ENCODE results near the gene SLC1A7. TPM values are rescaled to one million over a fixed set of nuclear protein-coding genes. Genes with fewer than 3 reads are reported as not detected.

Gene SLC1A7
- total RNA-seq, 1 donor from 2014 or later = not detected

DNA sequence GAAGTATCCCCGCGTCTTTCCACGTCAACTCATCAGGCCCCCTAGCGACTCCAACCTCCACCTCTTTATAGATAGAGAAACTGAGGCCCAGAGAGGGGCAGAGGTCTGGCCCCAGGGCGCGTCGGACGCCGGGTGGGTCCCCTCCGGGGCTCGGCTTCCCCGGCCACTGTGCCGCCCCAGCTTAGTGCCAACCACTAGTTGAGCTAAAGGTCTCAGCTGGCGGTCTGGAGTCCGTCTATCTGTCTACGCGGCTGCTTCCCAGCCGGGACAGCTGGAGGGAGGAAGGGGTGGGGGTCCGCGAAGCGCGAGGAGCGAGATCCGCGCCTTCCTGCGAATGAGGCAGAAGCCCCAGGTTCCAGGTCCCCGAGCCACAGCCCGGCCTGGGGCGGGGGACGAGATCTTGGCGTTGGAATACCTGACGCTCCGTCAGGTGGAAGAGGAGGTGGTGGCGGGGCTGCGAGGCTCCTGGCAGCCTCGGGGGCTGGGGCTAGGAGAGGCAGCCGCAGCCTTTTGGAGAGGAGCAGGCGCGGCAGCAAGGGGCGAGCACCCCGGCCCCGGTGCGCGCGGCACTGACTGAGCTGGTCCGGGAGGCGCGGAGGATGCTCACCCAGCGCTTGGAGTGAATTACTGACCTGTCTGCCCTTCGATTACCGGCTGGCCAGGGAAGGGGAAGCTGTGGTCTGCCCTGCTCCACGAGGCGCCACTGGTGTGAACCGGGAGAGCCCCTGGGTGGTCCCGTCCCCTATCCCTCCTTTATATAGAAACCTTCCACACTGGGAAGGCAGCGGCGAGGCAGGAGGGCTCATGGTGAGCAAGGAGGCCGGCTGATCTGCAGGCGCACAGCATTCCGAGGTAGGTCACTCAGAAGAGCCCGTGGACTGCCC, 79.5 kb downstream of the SLC1A7 start:
- DNase-seq (ENCODE audit: low read depth in 2 of 2) = no peak

DNA sequence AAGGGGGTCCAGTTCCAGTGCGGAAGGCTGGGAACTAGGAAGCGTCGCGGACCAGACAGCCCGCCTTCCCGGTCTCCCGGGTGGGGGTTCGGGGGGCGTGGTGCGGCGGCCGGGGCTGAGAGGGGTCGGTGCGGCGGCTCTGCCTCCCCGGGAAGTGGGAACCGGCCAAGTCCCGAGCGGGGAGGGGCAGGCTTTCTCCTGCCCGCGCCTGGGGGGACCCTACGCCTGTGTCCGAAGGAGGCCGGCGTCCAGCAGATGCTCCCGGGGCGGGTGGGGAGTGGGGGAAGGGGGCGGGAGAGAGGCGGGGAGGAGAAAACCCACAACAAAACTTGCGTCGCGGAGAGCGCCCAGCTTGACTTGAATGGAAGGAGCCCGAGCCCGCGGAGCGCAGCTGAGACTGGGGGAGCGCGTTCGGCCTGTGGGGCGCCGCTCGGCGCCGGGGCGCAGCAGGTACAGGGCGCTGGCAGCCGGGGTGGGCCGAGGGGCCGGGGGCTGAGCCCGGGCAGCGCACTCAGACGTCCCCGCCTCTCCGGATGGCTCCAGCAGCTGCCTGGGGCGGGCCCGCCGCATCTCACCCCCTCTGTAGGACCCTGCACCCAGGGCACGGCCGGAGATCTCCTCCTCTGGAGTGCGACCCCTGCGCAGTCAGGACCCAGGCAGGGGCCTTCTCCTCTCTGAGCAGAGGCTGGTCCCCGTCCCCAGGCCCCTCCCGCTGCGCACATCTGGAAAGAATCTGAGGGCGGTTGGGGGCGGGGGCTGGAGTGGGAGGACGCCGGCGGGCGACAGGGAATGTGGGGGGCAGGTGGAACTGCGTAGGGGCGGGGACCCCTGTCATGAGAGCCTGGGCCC, 80.4 kb downstream of the SLC1A7 start, which contains the start of gene PODN:
Gene PODN, plus strand, starts transcription at position 355 of the 849 bp plus-strand sequence. CDS start 7,643 bp downstream, outside the sequence.
- peak in 1 of 2 donors; percentile 25 for DNase-seq (ENCODE audit: low read depth in 2 of 2)

- no peak for DNase-seq (ENCODE audit: low read depth in 2 of 2)
Measured at GRCh38 chr1:53061123-53061858, 81.1 kb downstream of the SLC1A7 start.

DNA sequence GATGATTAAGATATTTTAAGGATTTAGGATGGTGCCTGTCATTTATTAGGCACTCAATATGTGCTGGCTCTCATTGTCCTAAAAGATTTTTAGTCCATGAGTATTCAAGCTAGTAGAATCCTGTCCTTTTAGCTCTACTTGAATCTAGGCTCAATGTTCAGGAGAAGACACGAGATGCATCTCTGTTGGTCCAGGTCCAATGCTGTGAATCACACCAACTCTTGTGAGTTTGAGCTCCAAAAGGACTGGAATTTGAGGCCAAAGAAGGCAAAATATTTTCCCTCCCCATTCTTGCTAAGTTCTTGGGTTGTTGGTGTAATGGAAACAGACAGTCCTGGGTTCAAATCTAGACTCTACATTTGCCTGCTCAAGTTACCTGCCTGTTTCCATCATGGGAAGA, 81.9 kb downstream of the SLC1A7 start:
- no peak for DNase-seq (ENCODE audit: low read depth in 2 of 2)

- DNase-seq (ENCODE audit: low read depth in 2 of 2) = no peak
Measured at GRCh38 chr1:53057127-53057526, 85.3 kb downstream of the SLC1A7 start.

- no peak for DNase-seq (ENCODE audit: low read depth in 2 of 2)
Measured at GRCh38 chr1:53051676-53052075, 90.8 kb downstream of the SLC1A7 start.

GRCh38 chr1:53050310-53050709, 92.1 kb downstream of the SLC1A7 start:
- DNase-seq (ENCODE audit: low read depth in 2 of 2) = no peak

DNA sequence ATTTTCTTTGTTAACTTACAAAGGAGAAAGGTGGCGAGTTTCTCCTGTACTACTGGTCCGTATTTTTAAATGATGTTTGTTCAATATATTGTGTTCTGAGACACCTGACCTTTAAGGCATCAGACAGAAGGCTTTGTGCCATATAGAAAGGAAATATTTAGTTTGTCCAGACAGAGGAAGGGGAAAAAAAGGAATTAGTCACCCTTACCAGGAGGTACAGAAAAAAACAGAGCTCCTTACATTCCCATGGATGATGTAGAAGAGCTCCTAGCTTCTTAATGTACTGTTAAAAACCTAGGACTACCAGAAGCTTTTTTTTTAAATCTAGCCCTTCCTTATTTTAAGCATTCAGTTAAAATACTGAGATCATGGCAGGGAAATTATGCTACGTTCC, 92.9 kb downstream of the SLC1A7 start:
- peak in 1 of 2 donors; percentile 79 for DNase-seq (ENCODE audit: low read depth in 2 of 2)

GRCh38 chr1:53048960-53049573, 93.4 kb downstream of the SLC1A7 start:
- DNase-seq (ENCODE audit: low read depth in 2 of 2) = no peak

DNA sequence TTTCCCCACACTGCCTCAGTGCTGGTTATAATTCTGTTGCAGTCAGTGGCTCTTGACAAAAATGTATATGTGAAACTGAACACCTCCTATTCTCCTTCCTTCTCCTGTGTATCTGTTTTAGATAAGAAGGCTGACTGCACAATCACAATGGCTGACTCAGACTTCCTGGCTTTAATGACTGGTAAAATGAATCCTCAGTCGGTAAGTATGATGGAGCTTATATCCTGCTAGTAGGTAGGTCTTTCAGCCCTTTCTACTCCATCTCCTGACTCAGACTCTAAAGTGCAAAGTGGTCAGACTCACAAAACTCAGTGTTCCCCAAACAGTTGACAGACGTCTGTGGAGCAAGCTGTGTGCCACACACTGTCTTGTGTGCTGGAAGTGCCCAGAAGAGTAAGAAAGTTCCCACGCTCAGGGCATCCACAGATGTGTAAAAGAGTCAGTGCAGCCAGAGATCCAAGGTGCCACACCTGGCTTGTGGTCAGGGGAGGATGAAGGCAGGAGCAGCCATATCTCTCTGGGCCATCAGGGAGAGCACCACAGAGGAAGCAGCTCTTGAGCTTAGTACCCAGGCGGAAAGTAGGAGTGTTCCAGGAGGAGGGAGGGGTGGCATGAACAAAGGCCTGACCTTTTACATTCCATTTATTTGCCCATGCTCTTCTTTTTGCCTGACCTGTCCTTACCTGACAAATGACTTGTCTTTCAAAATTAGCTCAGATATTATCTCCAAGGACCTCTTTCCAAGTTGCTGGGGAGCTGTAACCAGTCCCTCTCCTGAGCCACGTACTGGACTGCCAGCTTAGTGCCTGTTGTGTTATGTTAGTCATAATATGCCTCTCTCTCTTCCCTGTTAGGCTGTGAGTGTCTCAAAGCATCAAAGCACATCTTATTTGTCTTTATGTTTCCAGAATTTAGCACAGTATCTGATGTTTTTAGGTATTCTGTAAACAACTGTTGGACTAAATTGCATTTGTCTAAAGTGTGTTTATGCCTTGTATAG, 94.4 kb downstream of the SLC1A7 start:
- DNase-seq (ENCODE audit: low read depth in 2 of 2) = peak; percentile 55 to 92

DNA sequence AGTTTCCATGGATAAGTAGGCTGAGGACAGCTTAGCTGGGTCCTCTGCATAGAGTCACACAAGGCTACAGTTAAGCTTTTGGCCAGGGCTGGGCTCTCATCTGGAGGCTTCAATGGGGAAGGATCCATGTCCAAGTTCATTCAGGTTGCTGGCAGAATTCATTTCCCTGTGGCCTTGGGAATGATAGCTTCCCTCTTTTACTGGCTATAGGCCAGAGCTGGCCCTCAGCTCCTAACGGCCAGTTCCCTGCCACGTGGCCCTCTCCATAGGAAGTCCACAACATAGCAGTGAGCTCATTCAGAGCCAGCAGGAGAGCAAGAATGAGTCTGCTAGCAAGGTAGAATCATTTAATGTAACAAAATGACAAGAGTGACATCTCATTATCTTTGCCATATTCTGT, 95.5 kb downstream of the SLC1A7 start:
- peak; percentile 90 to 94 for DNase-seq (ENCODE audit: low read depth in 2 of 2)

- DNase-seq (ENCODE audit: low read depth in 2 of 2) = no peak
Measured at GRCh38 chr1:53044926-53045325, 97.5 kb downstream of the SLC1A7 start.

DNA sequence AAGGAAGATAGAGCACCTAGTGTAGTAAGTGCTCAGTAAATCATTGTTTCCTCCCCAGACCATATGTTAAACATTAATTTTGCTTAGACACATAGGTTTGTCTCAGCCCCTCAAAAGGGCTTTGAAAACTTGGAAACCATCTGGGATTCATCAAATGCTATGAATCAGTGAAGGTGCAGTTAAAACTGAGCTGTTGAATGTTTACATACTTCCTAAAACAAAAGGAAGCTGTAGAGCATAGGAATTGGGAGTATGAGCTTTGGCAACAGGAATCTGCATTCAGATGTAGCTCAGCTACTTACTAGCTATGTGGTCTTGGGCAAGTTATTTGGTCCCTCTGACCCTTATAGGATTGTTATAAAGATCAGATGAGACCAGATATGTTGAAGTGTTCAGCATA, 99.2 kb downstream of the SLC1A7 start:
- peak in 1 of 2 donors; percentile 15 for DNase-seq (ENCODE audit: low read depth in 2 of 2)

DNA sequence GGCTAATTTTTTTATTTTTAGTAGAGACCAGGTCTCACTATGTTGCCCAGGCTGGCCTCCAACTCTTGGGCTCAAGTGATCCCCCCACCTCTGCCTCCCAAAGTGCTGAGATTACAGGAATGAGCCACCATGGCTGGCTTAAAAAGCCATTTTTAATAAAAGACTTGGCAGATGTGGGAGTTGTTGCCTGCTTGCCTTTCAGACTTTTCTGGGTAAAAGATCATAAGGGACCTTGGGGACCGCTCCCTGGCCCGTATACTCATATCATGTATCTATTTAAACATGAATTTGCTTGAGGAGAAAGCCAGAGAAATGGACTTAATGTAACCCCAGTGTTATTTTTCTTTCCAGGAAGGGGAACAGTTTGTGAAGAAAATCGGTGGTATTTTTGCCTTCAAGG, 103.9 kb downstream of the SLC1A7 start:
- DNase-seq (ENCODE audit: low read depth in 2 of 2) = no peak

Other genes starting within 250 kb of the SLC1A7 start
- gene ECHDC2, start 220.9 kb downstream of the SLC1A7 start, total RNA-seq = 7.0 and 7.9 TPM in 2 replicates
- 95.2 and 102 TPM in 2 replicates for gene SCP2, start 215.4 kb downstream of the SLC1A7 start, total RNA-seq
- under 0.01 and 0.22 TPM in 2 replicates for gene PODN, start 80.4 kb downstream of the SLC1A7 start, total RNA-seq
- 8.7 TPM in 2 replicates for gene CPT2, start 54.2 kb upstream of the SLC1A7 start, total RNA-seq
- 27.2 and 35.5 TPM in 2 replicates for gene CZIB, start 78.0 kb upstream of the SLC1A7 start, total RNA-seq
- 41.0 and 42.3 TPM in 2 replicates for gene MAGOH, start 95.9 kb upstream of the SLC1A7 start, total RNA-seq
- 7.7 and 14.2 TPM in 2 replicates for gene LRP8, start 185.4 kb upstream of the SLC1A7 start, total RNA-seq

Data from lung microvascular endothelial cell (primary cell).